GM18520 (cell line): Measurements from ENCODE around the gene IQSEC1.

Source experiments
- ATAC-seq: cut with Tn5 transposase; IDR thresholded peaks from one replicate; pipeline ENCODE4 v1.9.1; 2021; ENCODE audit not compliant: unreplicated experiment

Gene IQSEC1

DNA sequence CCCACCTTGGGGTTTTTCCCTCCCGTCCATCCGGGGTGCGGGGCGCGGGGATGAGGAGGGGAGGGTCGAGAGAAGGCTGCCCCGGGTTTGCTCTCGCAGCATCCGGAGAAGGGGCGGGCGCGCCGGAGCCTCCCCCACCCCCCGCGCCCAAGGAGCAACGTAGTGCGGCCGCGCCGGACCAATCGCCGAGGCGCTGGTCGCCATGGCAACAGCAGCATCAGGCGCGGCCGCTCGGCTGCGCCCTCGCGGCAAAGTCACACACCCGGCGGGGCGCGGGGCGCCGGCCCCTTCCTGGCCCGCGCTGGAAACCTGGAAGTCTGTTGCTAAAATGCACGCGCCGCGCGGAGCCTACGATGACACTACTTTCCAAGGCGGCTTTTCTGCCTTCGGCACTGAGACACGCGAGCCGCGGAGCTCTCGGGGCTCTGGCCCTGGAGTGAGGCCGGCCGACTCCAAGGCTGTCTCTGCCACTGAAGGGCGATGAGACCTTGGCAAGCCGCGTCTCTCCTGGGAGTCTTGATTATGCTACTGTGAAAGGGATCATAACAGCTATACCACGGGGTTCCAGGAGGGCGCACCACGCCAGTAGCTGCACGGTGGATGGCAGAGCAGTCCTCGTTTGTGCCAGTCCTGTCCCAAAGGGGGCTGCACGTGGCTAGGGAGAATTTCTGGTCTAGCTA, at the start of gene IQSEC1:
Gene IQSEC1 (minus strand): TSS at position 104 of the 680 bp plus-strand sequence. CDS start 415 bp downstream, outside the sequence.
- peak; percentile 32 for ATAC-seq

DNA sequence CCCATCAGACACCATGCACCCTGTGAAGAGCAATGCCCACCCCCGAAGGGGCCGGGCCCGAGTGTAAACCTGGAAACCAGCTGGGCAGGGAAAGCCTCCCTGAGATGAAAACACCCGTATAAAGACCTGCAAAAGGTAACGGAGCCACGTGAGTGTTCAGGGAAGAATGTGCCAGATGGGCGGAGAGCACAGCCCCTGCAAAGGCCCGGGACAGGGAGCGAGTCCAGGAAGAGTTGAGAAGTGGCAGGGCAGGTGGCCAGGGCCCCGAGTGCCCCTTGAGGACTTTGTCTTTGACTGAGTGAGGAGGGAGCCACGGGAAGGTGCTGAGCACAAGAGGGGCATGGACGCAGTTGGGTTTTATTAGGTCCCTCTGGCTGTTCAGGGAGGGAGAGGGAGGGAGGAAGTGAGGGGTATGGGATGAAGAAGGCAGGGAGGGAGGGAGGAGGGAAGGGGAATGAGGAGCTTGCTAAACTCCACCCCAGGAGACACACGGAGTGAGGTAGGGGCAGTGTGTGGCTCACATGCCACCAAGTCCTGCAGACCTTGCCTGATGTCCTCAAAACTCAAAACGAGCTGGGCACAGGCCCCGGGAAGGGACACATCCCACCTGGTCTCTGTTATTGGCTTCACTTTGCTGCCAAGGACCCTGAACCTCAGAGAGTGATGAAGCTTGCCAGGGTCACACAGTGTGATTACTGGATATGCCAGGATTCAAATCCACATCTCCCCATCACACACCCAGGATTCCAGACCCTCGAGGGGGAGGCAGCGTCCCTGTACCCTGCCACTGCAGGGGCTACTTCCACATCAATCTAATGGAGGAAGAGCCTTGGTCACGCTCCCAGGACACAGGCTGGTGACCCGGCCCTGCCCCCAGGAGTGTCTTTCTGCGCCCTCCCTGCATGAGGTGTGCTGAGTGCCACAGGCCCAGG, 49.1 kb upstream of the IQSEC1 start:
- ATAC-seq, result no peak

DNA sequence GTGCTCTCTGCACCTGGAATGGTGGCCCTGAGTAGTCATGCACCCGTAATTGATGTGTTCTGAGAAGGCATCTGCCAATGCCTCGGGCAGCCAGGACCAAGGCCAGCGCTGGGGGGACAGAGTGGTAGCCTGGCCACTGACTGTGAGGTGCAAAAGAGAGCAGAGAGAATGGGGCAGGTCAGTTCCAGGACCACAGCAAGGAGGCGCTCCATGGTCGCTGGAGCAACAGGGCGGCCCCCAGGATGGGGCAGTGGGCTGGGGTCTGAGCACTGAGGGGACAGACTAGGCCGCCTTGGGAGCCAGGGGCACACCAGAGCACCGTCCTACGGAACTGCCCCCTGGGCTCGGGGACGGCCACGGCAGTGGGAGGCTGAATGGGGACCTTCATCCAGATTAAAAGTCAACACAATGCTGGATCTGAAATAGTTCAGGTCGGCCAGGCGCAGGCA, 48.3 kb upstream of the IQSEC1 start:
- no peak for ATAC-seq

DNA sequence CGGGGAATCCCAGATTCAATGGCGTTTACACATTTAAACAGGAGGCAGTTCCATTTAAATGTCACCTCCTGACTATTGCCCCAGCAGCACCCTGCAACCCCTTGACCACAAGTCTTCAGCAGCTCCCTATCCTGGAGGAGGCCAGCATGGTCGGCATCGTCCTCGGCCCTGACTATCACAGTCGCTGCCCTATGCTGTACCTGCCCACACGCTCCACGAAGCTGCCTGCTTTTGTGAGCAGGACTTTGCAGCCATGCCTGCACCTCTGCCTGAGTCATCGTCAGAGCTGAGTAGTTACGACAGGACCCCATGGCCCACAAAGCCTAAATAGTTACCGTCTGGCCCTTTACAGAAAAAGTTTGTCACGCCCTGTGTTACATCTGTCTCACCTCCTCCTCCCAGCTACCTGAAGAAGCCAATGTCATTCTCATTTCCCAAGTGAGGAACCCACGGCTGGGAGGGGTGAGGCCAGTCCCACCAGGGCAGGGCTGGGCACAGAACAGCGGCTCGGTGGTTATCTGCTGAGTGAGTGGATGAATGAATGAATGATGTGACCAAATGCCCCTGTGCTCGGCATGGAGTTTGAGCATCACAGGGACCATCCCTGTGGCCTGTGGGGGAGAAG, 47.8 kb upstream of the IQSEC1 start:
- no peak for ATAC-seq

DNA sequence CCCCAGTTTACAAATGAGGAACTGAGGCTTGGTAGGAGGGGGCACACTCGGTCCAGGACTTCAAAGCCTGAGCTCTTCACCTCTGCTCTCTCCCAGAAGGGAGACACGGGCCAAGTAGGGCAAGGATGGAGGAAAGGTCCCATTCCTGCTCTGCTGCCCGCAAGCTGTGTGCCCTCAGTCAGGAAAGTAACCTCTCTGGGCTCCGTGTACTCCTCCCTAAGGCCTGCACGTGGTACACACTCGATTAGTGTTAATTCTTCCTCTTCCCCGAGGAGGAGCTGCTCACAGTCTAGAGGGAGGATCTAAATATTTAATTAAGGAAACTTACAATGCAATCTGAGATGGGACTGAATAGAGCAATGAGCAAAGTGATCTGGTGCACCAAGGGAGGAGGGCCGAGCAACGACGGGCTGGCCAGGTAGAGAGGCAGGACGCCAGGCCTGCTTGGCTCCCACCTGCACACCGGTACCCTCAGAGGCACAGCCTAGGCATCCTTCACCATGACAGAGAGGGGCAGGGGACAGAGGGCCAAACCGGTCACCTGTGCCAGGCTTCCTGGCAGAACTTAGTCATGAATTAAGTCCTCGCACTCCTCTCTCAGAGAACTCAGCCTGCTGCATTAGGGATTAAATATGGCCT, 47.2 kb upstream of the IQSEC1 start:
- ATAC-seq, result no peak

DNA sequence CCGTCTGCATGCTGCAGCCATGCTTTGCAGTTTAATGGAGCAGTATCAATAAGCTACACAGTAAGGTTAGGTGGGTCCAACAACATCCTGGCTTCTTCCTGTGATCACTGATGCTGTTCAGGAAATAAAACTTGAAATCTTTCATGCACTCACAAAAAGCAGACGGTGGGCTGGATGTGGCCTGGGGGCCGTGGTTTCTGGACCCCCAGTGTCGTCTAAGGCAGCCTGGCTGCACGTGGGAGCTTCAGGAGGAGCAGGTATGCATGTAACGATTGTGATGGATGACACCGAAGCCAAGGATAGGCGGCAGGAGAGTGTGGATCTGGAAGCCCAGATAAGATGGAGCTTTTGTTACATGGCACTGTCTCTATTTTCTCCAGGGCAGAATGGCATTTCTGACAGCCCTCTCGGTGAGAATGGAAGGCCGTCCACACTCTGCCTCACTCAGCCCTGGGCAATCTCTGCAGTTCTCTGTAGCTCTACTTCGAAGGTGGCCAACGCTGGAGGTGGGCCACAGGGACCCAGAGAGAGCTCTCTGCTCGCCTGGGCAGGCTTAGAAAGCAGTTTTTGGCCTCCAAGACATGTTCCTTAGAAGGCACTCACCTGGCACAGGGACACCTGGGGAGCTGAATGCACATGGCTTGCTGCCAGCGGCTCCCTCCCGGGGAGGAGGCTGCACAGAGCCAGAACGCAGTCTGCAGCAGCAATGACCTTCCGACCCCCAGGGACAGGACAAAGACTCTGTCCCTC, 46.4 kb upstream of the IQSEC1 start:
- ATAC-seq, result no peak

DNA sequence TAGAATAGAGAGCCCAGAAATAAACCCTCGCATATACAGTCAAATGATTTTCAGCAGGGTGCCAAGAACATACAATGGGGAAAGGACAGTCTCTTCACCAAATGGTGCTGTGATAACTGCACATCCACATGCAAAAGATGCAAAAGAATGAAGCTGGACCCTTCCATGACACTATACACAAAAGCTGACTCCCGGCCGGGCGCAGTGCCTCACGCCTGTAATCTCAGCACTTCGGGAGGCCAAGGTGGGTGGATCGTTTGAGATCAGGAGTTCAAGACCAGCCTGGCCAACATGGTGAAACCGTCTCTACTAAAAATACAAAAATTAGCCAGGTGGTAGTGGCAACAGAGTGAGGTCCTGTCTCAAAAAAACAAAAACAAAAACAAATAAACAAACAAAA, 43.2 kb upstream of the IQSEC1 start:
- ATAC-seq, result no peak

DNA sequence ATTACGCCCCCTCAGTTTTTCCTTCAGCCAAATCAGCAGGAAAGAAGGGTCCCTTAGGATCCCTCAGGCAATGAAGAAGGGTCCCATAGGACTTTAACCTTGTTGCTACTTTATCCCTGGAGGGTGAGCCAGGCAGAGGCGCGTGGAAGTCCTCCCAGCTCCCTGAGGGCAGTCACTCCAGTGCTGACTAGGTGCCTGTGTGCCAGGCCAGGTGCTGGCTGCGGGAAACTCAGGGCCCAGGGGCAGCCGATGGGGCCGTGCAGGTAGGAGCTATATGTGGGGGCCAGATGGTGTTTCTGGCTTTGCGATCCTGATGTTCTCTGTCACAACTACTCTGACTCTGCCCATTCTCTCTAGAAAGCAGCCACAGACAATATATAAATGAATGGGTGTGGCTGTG, 42.8 kb upstream of the IQSEC1 start:
- ATAC-seq, result no peak

DNA sequence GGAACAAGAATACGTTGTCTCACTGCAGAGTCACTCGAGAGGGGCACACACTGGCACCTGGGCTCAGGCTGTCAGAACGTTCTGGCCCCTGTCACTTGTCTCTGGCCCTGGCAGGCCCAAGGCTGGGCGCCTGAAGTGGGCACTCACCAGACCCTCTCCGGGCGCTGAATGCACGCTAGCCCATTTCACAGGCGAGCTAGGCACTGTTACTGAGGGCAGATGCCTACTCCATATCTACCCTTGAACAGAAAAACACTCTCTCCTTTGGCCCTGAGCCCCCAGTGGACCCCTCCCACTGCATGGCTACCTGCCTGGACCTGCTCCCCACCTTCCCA, 42.3 kb upstream of the IQSEC1 start:
- no peak for ATAC-seq

DNA sequence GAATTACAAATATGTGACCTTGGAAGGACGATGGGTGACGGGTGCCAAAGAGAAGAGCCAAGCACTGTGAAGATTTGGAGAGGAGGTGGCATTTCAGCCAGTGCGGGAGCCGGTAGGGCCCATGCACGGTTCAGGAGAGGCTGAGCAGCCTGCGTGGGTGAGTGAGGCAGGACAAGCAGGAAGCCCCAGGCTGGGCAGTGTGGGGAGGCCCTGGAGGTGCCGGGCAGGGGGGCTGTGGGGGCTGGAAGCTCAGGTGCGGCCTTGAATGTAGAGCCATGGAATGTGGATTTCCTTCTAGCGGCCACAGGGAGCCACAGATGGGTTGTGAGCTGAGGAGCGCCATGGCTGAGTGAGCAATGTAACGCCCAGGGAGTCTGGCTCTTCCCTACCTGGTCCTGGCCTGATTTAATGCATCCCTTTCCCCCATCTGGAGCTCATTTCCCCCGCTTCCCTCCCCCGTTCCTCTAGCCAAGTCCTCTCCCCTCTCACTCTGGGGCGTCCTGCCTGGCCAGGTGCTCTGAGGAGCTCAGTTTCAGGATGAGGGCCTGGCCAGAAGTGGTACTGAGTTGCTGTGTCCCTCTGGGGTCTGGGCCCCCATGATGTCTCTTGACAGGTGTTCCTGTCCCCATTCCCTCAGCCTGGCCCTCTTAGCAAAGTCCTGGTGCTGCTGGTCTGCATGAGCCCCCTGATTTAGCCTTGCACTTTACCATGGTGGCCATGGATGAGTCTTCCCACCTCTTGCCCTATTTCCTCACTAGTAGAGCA, 41.8 kb upstream of the IQSEC1 start:
- ATAC-seq, result no peak

DNA sequence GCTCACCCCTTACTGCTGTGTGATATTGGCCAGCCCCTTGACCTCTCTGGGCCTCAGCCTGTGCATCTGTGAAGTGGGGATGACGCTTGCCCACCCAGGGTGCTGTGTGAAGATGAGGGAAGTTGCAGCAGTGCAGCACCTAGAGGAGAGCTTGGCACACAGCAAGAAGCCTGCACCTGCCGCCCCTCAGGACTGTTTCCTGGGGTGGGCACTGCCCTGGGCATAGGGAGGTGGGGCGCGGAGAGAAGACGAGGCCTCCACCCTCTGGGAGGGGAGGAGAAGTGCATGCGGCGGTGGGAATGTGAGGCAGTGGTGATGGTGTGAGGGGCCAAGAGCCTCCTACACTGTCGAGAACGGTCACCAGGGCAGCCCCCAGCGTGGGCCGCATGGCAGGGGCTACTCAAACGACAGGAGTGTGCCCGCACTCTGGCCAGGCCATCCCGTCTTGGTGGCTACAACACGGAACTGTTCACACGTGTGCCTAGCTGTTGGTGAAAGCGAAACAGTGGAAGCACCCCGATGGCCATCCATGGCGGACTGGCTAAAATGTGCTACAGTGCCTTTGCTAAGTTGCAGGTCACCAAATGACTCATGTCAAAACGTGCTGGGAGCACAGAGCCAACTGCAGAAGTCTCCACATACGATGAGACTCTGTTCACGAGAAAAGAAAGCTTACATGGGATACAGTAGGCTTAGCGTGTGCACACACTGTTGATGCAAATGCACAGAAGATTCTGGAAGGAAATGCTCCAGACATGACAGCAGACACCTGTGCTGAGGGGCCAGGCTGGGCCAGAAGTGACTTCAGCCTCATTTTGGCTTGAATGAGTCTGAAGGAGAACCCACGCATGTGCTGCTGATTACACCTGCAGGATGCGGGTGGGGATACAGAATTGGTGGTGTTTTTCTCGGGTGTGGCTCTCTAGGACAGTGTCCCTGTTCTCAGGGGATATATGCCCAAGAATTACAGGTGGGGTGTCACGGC, 40.4 kb upstream of the IQSEC1 start:
- ATAC-seq, result no peak

DNA sequence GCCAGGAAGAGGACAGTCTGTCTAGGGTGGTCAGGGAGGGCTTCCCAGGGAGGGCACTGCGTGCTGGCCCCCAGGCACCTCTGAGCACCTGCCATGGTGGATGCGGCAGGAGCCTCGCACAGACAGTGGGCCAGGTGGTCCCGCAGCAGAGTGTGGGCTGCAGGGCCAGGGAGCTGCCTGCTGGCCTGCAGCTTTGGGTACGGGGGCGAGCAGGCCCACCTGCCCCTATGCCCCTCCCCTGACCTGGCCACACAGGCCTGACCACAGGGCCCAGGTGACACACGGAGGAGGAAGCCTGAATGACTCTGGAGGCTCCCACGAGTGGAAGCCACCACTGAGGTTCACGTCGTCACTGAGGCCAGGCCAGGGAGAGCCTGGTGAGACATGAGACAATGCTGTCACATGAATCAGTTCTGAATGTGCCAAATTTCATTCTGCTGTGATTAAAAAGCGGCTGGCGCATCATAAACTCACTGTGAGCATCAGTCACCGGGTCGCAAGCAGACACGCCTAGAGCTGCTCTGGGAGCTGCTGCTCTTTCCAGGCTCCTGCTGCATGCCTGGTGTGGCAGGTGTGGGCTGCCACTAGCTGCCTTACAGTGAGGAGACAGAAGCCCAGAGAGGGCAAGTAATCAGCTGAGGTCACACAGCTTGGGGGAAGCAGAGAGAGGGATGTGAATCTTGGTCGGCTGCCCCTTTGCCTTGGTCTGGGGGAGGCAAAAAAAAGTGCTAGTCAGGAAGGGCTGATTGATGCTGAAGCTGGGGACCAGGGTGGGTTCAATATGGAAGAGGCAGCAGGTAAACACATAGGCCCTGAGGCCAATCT, 39.5 kb upstream of the IQSEC1 start:
- ATAC-seq, result no peak

DNA sequence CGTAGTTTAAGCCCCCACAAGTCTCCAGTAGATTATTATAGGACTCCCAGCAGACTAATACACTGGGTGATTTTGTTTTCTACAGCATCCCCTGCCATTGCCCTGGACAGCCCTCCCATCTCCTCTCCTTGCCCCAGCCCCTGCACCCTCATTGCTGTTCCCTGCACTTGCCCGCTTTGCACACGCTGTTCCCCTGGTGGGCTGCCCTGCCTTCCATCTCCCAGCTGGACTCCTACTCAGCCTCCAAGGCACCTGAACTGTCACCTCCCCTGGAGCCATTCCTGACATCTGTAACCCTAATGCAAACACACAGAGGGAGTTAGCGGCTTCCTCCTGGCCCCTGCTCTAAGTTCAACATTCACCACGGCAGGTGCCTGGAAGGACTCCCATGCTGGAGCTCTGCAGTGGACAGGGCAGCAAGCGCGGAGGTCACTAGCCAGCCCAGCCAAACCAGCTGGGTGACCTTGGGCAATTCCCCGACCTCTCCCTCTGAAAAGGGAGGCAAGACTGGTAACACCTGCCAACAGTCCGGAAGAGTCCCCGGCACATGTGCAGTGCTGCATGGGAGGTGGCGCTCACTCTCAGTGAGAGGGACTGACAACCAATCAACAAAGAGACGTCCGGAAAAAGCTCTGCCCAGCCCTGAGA, 38.8 kb upstream of the IQSEC1 start:
- no peak for ATAC-seq

DNA sequence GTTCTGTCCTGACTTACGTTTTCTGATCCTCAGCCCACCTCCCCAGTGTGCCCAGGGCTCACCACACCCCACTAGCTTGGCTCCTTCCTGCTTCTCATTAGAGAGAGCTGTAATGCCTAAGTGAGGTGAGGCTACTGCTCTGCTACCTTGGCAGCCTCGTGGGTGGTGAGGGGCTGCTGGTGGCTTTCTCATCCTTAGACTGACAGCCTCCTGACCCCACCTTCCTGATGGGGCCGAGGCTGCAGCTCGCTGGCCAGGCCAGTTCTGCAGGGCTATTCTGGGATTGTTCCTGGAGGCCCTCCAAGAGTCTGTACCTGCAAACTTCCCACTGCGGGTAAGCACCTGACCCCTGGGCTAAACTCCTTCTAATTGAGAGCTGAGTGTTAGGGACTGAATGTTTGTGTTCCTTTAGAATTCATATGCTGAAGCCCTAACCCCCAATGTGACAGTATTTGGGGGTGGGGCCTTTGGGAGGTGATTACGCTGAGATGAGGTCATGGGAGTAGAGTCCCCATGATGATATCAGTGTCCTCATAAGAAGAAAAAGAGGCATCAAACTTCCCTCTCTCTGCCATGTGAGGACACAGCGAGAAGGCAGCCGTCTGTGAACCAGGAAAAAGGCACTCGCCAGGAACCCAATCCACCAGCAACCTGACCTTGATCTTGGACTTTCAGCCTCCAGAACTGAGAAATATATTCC, 38.1 kb upstream of the IQSEC1 start:
- ATAC-seq, result peak; percentile 13

DNA sequence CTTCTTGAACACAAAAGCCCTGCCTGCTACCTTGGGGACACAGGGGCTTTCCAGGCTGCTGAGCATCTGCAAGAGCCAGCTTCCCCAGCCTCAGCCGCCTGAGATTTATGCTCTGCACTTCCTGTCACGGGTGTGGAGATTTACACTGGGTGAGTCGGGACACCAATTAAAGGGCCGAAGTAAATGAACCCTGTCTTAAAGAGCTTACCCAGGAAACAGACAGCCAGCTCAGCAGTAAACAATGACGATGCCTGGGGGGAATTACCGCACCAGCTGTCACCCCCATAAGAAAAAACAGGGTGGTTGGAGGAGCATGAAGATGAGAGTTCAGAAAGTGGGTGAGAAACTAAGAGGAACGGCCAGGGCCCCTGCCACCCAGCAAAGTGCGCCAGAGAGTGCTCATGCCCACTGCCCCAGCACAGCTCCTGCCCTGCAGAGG, 37.5 kb upstream of the IQSEC1 start:
- peak; percentile 61 for ATAC-seq

DNA sequence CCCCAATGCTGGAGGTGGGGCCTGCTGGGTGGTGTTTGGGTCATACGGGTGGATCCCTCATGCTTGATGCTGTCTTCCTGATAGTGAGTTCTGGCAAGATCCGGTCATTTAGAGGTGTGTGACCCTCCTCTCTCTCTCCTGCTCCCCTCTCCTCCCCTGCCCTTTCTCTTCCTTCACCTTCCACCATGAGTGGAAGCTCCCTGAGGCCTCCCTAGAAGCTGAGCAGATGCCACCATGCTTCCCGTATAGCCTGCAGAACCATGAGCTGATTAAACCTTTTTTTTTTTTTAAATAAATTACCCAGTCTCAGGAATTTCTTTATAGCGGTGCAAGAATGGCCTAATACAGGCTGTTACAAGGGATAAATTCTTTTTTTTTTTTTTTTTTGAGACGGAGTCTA, 36.3 kb upstream of the IQSEC1 start:
- no peak for ATAC-seq

DNA sequence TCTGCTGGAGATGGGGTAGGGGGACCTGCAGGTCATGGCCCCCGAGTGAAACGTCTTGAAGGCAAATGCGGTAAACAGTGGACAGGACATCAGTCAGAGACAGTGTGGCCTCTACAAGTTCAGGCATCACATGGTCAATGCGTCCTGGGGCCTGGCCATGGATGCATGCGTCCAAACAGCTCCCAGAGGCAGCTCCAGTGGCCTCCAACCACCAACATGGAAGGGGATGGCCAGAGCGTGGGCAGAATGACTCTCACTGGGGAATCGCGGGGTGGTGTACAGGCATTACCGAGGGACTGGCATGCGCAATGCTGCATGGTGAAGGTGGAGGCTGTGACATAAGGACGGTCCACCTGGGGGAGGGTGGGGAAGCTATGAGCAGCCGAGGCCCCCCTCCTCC, 35.6 kb upstream of the IQSEC1 start:
- no peak for ATAC-seq
